ENCODE results near the gene TCP11L2.

DNA sequence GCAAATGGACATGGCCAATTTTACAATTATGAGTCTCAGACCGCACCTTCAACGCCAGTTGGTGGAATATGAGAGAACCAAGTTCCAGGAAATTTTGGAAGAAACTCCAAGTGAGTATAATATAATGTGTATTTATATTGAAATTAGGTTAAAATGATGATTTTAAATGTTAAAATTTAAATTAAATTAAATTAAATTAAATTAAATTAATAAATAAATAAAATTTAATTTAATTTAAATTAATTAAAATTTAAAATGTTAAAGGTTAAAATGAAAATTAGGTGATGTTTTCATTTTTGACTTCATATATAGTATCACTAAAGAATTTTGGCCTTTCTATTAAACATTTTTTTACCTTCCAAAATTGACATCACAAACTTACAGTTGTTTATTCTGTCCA is 21.0 kb downstream of the TCP11L2 start:
- TF ChIP-seq, protein P1, sequence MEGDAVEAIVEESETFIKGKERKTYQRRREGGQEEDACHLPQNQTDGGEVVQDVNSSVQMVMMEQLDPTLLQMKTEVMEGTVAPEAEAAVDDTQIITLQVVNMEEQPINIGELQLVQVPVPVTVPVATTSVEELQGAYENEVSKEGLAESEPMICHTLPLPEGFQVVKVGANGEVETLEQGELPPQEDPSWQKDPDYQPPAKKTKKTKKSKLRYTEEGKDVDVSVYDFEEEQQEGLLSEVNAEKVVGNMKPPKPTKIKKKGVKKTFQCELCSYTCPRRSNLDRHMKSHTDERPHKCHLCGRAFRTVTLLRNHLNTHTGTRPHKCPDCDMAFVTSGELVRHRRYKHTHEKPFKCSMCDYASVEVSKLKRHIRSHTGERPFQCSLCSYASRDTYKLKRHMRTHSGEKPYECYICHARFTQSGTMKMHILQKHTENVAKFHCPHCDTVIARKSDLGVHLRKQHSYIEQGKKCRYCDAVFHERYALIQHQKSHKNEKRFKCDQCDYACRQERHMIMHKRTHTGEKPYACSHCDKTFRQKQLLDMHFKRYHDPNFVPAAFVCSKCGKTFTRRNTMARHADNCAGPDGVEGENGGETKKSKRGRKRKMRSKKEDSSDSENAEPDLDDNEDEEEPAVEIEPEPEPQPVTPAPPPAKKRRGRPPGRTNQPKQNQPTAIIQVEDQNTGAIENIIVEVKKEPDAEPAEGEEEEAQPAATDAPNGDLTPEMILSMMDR (IDR thresholded peaks at IDR 0.05): no peak
- no peak for TF ChIP-seq POLR2A (IDR thresholded peaks at IDR 0.05)
